Upper lobe of right lung (tissue), 1 donor: ENCODE measurements around the gene ATG7. TPM values are rescaled to one million over a fixed set of nuclear protein-coding genes. Genes with fewer than 3 reads are reported as not detected.
"Not testable (repeated sequence)": the region's sequence is repeated elsewhere in the genome, so short reads cannot be mapped to it uniquely, and the experiment has no call there.

Source experiments
- ATAC-seq: fragments of 200-7000 bp; cut with Tn5 transposase; one replicate; pipeline ENCODE4 v1.9.1; 2020; ENCODE audit warnings: mild to moderate bottlenecking, moderate library complexity
- DNase-seq: peaks from one replicate; pipeline ENCODE4 v3.0.0-alpha.2; 2020
- H3K27ac ChIP-seq: fragments of 200-600 bp; one replicate; pipeline ENCODE4 v1.8.0; 2022
- H3K27me3 ChIP-seq: fragments of 200-600 bp; one replicate; pipeline ENCODE4 v1.8.0; 2022; ENCODE audit warnings: mild to moderate bottlenecking
- H3K36me3 ChIP-seq: fragments of 200-600 bp; one replicate; pipeline ENCODE4 v1.8.0; 2022
- H3K4me1 ChIP-seq: fragments of 200-600 bp; one replicate; pipeline ENCODE4 v1.8.0; 2022
- H3K4me3 ChIP-seq: fragments of 200-600 bp; one replicate; pipeline ENCODE4 v1.8.0; 2022; ENCODE audit warnings: mild to moderate bottlenecking
- H3K9me3 ChIP-seq: fragments of 200-600 bp; one replicate; pipeline ENCODE4 v1.8.0; 2022
- CTCF ChIP-seq: fragments of 200-600 bp; IDR thresholded peaks from one replicate; pipeline ENCODE4 v1.8.0; 2022; ENCODE audit warnings: antibody characterized with exemption
- intact Hi-C: fragments of 100-400 bp; cut with DNase I; formaldehyde crosslinking; loops from one replicate; pipeline ENCODE4 v1.11.0; 2022
- total RNA-seq: library from RNA; stranded (reverse); fragmentation: NEBNext Ultra II Directional; extraction: Animal tissue kit (Norgen Biotek cat#: 25700); gene quantifications from one replicate; pipeline ENCODE4 v1.2.1, GENCODE V29; 2021
- donor health status: DM: no; HTN: yes; CAD: no; lungs with severe emphysema.

ATG7 gene
- total RNA-seq, 1 donor from 2014 or later, result 49.9 TPM

- no peak for ATAC-seq
- Histone ChIP-seq H3K9me3 (no peaks in the 10 kb centered on the region), H3K4me3 (no peak overlapping the region), H3K36me3 (no peaks in the 10 kb centered on the region), H3K27me3 (no peaks in the 10 kb centered on the region), H3K4me1 (no peaks in the 10 kb centered on the region), H3K27ac (no peak overlapping the region)
- no peak for TF ChIP-seq CTCF
- intact Hi-C loops, result no loop called here
- DNase-seq, result no peak
Observed at GRCh38 chr3:11251807-11252176, 20.4 kb upstream of the ATG7 start.

- Histone ChIP-seq H3K27me3 (no peaks in the 10 kb centered on the region), H3K4me3 (no peak overlapping the region), H3K36me3 (no peaks in the 10 kb centered on the region), H3K4me1 (no peaks in the 10 kb centered on the region), H3K27ac (no peak overlapping the region), H3K9me3 (no peaks in the 10 kb centered on the region)
- ATAC-seq (no peak), DNase-seq (no peak)
- intact Hi-C loops, result no loop called here
- TF ChIP-seq CTCF, result no peak
Observed at GRCh38 chr3:11254876-11255275, 17.3 kb upstream of the ATG7 start.

- H3K4me1 ChIP-seq, H3K27me3 ChIP-seq, H3K36me3 ChIP-seq, H3K9me3 ChIP-seq, ATAC-seq, DNase-seq, H3K27ac ChIP-seq, H3K4me3 ChIP-seq, intact Hi-C loops: not testable (repeated sequence)
Observed at GRCh38 chr3:11255537-11255936, 16.7 kb upstream of the ATG7 start.

- no peak for TF ChIP-seq CTCF
- DNase-seq (no peak), ATAC-seq (no peak)
- H3K27me3 ChIP-seq, result no peaks in the 10 kb centered on the region
- H3K36me3 ChIP-seq, result no peaks in the 10 kb centered on the region
- intact Hi-C loops, result no loop called here
- H3K27ac ChIP-seq, result no peak overlapping the region
- no peak overlapping the region for H3K4me3 ChIP-seq
- no peaks in the 10 kb centered on the region for H3K9me3 ChIP-seq
- no peaks in the 10 kb centered on the region for H3K4me1 ChIP-seq
Observed at GRCh38 chr3:11258958-11259357, 13.2 kb upstream of the ATG7 start.

GRCh38 chr3:11260460-11260859 lies 11.7 kb upstream of the ATG7 start:
- TF ChIP-seq CTCF, result no peak
- no peak for ATAC-seq
- no peak overlapping the region for H3K27ac ChIP-seq
- no peaks in the 10 kb centered on the region for H3K4me1 ChIP-seq
- no peaks in the 10 kb centered on the region for H3K27me3 ChIP-seq
- no peak for DNase-seq
- intact Hi-C loops, result no loop called here
- H3K36me3 ChIP-seq, result no peaks in the 10 kb centered on the region
- no peaks in the 10 kb centered on the region for H3K9me3 ChIP-seq
- no peak overlapping the region for H3K4me3 ChIP-seq

GRCh38 chr3:11269007-11269406 lies 3.2 kb upstream of the ATG7 start:
- Histone ChIP-seq H3K4me1 (peaks cover 12% of the 10 kb centered on the region), H3K27ac (no peak overlapping the region), H3K4me3 (no peak overlapping the region), H3K36me3 (no peaks in the 10 kb centered on the region), H3K9me3 (no peaks in the 10 kb centered on the region), H3K27me3 (no peaks in the 10 kb centered on the region)
- intact Hi-C loops, result no loop called here
- no peak for DNase-seq
- no peak for ATAC-seq
- TF ChIP-seq CTCF, result no peak
